ENCODE measurements around the gene LRWD1. TPM values are rescaled to one million over a fixed set of nuclear protein-coding genes. Genes with fewer than 3 reads are reported as not detected.
"Not testable (repeated sequence)": the region's sequence is repeated elsewhere in the genome, so short reads cannot be mapped to it uniquely, and the experiment has no call there.

The LRWD1 gene
- total RNA-seq, 1 experiment from 2014 or later = 29.7 TPM

- DNase-seq = peak; percentile 71
- Histone ChIP-seq H3K27me3 (no peaks in the 10 kb centered on the region), H3K36me3 (no peaks in the 10 kb centered on the region), H3K9me3 (no peaks in the 10 kb centered on the region), H3K4me3 (peak within 1 kb of the TSS; percentile 61)
Observed at GRCh38 chr7:102433219-102434038, 31.4 kb upstream of the LRWD1 start, which contains the start of gene ORAI2. Gene ORAI2, plus strand, starts transcription at chr7:102433575. Its CDS starts 5,382 bp downstream, at chr7:102438957.

GRCh38 chr7:102434039-102434486, 30.7 kb upstream of the LRWD1 start:
- peak overlapping the region; percentile 61 for H3K4me3 ChIP-seq
- H3K36me3 ChIP-seq = no peaks in the 10 kb centered on the region
- no peaks in the 10 kb centered on the region for H3K27me3 ChIP-seq
- no peaks in the 10 kb centered on the region for H3K9me3 ChIP-seq
- no peak for DNase-seq

GRCh38 chr7:102436118-102436517, 28.7 kb upstream of the LRWD1 start:
- Histone ChIP-seq H3K27me3 (no peaks in the 10 kb centered on the region), H3K36me3 (no peaks in the 10 kb centered on the region), H3K9me3 (no peaks in the 10 kb centered on the region), H3K4me3 (no peak overlapping the region)
- DNase-seq = no peak

- no peak overlapping the region for H3K4me3 ChIP-seq
Observed at GRCh38 chr7:102439963-102440795, 24.6 kb upstream of the LRWD1 start.

GRCh38 chr7:102444961-102445673, 19.7 kb upstream of the LRWD1 start:
- no peak for DNase-seq
- Histone ChIP-seq H3K4me3 (no peak overlapping the region), H3K27me3 (no peaks in the 10 kb centered on the region), H3K36me3 (no peaks in the 10 kb centered on the region), H3K9me3 (no peaks in the 10 kb centered on the region)

More at GRCh38 chr7:102439963-102440795, 24.6 kb upstream of the LRWD1 start:
- DNase-seq = peak; percentile 33
- H3K9me3 ChIP-seq = no peaks in the 10 kb centered on the region
- no peaks in the 10 kb centered on the region for H3K27me3 ChIP-seq
- no peaks in the 10 kb centered on the region for H3K36me3 ChIP-seq

- H3K9me3 ChIP-seq = no peaks in the 10 kb centered on the region
- no peak overlapping the region for H3K4me3 ChIP-seq
- no peaks in the 10 kb centered on the region for H3K27me3 ChIP-seq
- no peaks in the 10 kb centered on the region for H3K36me3 ChIP-seq
- DNase-seq = no peak
Observed at GRCh38 chr7:102445674-102446071, 19.1 kb upstream of the LRWD1 start.

- no peak for DNase-seq
Observed at GRCh38 chr7:102446387-102447156, 18.2 kb upstream of the LRWD1 start.

GRCh38 chr7:102447311-102447710, 17.5 kb upstream of the LRWD1 start:
- Histone ChIP-seq H3K27me3 (no peaks in the 10 kb centered on the region), H3K4me3 (no peak overlapping the region), H3K36me3 (no peaks in the 10 kb centered on the region), H3K9me3 (no peaks in the 10 kb centered on the region)
- DNase-seq = no peak

More at GRCh38 chr7:102446387-102447156, 18.2 kb upstream of the LRWD1 start:
- no peaks in the 10 kb centered on the region for H3K9me3 ChIP-seq
- H3K27me3 ChIP-seq = no peaks in the 10 kb centered on the region
- H3K36me3 ChIP-seq = no peaks in the 10 kb centered on the region
- no peak overlapping the region for H3K4me3 ChIP-seq

GRCh38 chr7:102449136-102449535, 15.6 kb upstream of the LRWD1 start:
- Histone ChIP-seq H3K27me3 (no peaks in the 10 kb centered on the region), H3K36me3 (no peaks in the 10 kb centered on the region)
- DNase-seq = no peak

GRCh38 chr7:102450242-102450641, 14.5 kb upstream of the LRWD1 start:
- Histone ChIP-seq H3K27me3 (no peaks in the 10 kb centered on the region), H3K9me3 (no peaks in the 10 kb centered on the region), H3K36me3 (no peaks in the 10 kb centered on the region), H3K4me3 (no peak overlapping the region)
- no peak for DNase-seq

More at GRCh38 chr7:102449136-102449535, 15.6 kb upstream of the LRWD1 start:
- Histone ChIP-seq H3K9me3 (no peaks in the 10 kb centered on the region), H3K4me3 (no peak overlapping the region)

GRCh38 chr7:102451371-102452054, 13.3 kb upstream of the LRWD1 start:
- H3K9me3 ChIP-seq = no peaks in the 10 kb centered on the region
- H3K27me3 ChIP-seq = no peaks in the 10 kb centered on the region
- DNase-seq = no peak
- no peak overlapping the region for H3K4me3 ChIP-seq
- H3K36me3 ChIP-seq = no peaks in the 10 kb centered on the region

GRCh38 chr7:102452451-102452850, 12.3 kb upstream of the LRWD1 start:
- no peaks in the 10 kb centered on the region for H3K9me3 ChIP-seq
- H3K4me3 ChIP-seq = no peak overlapping the region
- H3K36me3 ChIP-seq = no peaks in the 10 kb centered on the region
- DNase-seq = no peak
- no peaks in the 10 kb centered on the region for H3K27me3 ChIP-seq

GRCh38 chr7:102453319-102453718, 11.5 kb upstream of the LRWD1 start:
- no peaks in the 10 kb centered on the region for H3K27me3 ChIP-seq
- no peaks in the 10 kb centered on the region for H3K36me3 ChIP-seq
- DNase-seq = no peak
- H3K4me3 ChIP-seq = no peak overlapping the region
- no peaks in the 10 kb centered on the region for H3K9me3 ChIP-seq

GRCh38 chr7:102454468-102454867, 10.3 kb upstream of the LRWD1 start:
- Histone ChIP-seq H3K27me3 (no peaks in the 10 kb centered on the region), H3K4me3 (no peak overlapping the region), H3K36me3 (no peaks in the 10 kb centered on the region), H3K9me3 (no peaks in the 10 kb centered on the region)
- no peak for DNase-seq

GRCh38 chr7:102454932-102455331, 9.9 kb upstream of the LRWD1 start:
- H3K9me3 ChIP-seq, H3K36me3 ChIP-seq, H3K4me3 ChIP-seq, DNase-seq, H3K27me3 ChIP-seq: not testable (repeated sequence)

- no peaks in the 10 kb centered on the region for H3K27me3 ChIP-seq
- H3K36me3 ChIP-seq = no peaks in the 10 kb centered on the region
- H3K4me3 ChIP-seq = no peak overlapping the region
- no peak for DNase-seq
- no peaks in the 10 kb centered on the region for H3K9me3 ChIP-seq
Observed at GRCh38 chr7:102455596-102455995, 9.2 kb upstream of the LRWD1 start.

Measured in MG63 (cell line).